NT2/D1 (cell line): ENCODE measurements around the gene CCDC57.

ENCODE experiments used
- SUZ12 ChIP-seq: IDR thresholded peaks from 2 replicates; pipeline ENCODE4 v1.6.1; 2011; ENCODE audit not compliant: insufficient read length, insufficient read depth; ENCODE audit errors: extremely low read depth
- YY1 ChIP-seq: IDR thresholded peaks from 2 replicates; pipeline ENCODE4 v1.6.1; 2011; ENCODE audit not compliant: insufficient read length, insufficient read depth
- ZNF274 ChIP-seq: IDR thresholded peaks from 2 replicates; pipeline ENCODE4 v1.6.1; 2011; ENCODE audit warnings: mild to moderate bottlenecking, low read depth, low read length

- TF ChIP-seq YY1 (no peak), ZNF274 (no peak), SUZ12 (no peak)
These were observed 65.7 kb downstream of the CCDC57 start for GRCh38 chr17:82146663-82147654.
